Type B pancreatic cell (in vitro differentiated cells): Measurements from ENCODE around the gene RXFP1. TPM values are rescaled to one million over a fixed set of nuclear protein-coding genes. Genes with fewer than 3 reads are reported as not detected.

Experiments
- DNase-seq: peaks from one replicate; pipeline ENCODE4 v3.0.0; 2021; ENCODE audit warnings: mixed read lengths; ENCODE audit not compliant: unreplicated experiment; ENCODE audit errors: extremely low spot score
- H3K27ac Mint-ChIP-seq: 2 replicates; pipeline ENCODE4 v1.8.0; 2021; ENCODE audit warnings: mild to moderate bottlenecking, mixed read lengths
- H3K27me3 Mint-ChIP-seq: 2 replicates; pipeline ENCODE4 v1.8.0; 2021; ENCODE audit warnings: mixed read lengths
- H3K36me3 Mint-ChIP-seq: 2 replicates; pipeline ENCODE4 v1.8.0; 2021; ENCODE audit warnings: mixed read lengths
- H3K4me1 Mint-ChIP-seq: one replicate; pipeline ENCODE4 v1.8.0; 2021; ENCODE audit warnings: mixed read lengths; ENCODE audit not compliant: unreplicated experiment
- H3K4me3 Mint-ChIP-seq: 2 replicates; pipeline ENCODE4 v1.8.0; 2021; ENCODE audit warnings: mild to moderate bottlenecking, mixed read lengths
- H3K9me3 Mint-ChIP-seq: 2 replicates; pipeline ENCODE4 v1.8.0; 2021; ENCODE audit warnings: mixed read lengths
- total RNA-seq: library from RNA; stranded (reverse); gene quantifications from 2 replicates; pipeline ENCODE4 v1.2.1, GENCODE V29; 2021; ENCODE audit warnings: low replicate concordance
- TF ChIP-seq, protein P1 (sequence below): fragments of 200-600 bp; sonication (generic); conservative IDR thresholded peaks from 2 replicates; pipeline ENCODE4 v1.5.0; 2021; ENCODE audit warnings: antibody characterized with exemption, mild to moderate bottlenecking

RXFP1 gene
- total RNA-seq, 1 donor from 2014 or later, result 0.07 TPM

DNA sequence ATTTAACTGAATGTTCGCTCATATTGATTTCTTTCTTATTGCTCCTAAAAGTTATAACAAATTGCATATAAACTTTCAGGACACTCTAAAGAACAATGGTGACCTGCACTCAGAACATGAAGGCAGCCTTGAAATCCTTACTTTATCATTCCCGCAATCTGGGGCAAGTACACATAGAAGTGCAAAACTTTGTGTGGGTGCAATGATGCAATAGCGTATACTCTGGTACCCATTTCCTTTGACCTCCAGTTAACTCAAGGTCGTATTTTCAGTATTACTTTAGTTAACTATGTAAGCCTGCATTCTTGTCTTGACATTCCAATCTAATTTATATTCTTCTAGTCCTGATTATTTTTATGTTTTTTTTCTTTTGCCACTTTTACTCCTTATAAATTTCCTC lies 85.3 kb downstream of the RXFP1 start:
- TF ChIP-seq, protein P1, sequence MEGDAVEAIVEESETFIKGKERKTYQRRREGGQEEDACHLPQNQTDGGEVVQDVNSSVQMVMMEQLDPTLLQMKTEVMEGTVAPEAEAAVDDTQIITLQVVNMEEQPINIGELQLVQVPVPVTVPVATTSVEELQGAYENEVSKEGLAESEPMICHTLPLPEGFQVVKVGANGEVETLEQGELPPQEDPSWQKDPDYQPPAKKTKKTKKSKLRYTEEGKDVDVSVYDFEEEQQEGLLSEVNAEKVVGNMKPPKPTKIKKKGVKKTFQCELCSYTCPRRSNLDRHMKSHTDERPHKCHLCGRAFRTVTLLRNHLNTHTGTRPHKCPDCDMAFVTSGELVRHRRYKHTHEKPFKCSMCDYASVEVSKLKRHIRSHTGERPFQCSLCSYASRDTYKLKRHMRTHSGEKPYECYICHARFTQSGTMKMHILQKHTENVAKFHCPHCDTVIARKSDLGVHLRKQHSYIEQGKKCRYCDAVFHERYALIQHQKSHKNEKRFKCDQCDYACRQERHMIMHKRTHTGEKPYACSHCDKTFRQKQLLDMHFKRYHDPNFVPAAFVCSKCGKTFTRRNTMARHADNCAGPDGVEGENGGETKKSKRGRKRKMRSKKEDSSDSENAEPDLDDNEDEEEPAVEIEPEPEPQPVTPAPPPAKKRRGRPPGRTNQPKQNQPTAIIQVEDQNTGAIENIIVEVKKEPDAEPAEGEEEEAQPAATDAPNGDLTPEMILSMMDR, result no peak
- H3K27me3 Mint-ChIP-seq, result no peaks in the 10 kb centered on the region
- no peaks in the 10 kb centered on the region for H3K4me1 Mint-ChIP-seq
- H3K4me3 Mint-ChIP-seq, result no peak overlapping the region
- H3K36me3 Mint-ChIP-seq, result no peaks in the 10 kb centered on the region
- DNase-seq, result no peak
- H3K27ac Mint-ChIP-seq, result no peak overlapping the region
- H3K9me3 Mint-ChIP-seq, result no peaks in the 10 kb centered on the region

- no peak overlapping the region for H3K4me3 Mint-ChIP-seq
- no peaks in the 10 kb centered on the region for H3K36me3 Mint-ChIP-seq
- H3K27ac Mint-ChIP-seq, result no peak overlapping the region
- H3K27me3 Mint-ChIP-seq, result no peaks in the 10 kb centered on the region
- no peaks in the 10 kb centered on the region for H3K9me3 Mint-ChIP-seq
- DNase-seq, result no peak
- TF ChIP-seq, protein P1, result no peak
- H3K4me1 Mint-ChIP-seq, result no peaks in the 10 kb centered on the region
These were observed 87.4 kb downstream of the RXFP1 start for GRCh38 chr4:158609116-158609515.

- H3K36me3 Mint-ChIP-seq, result no peaks in the 10 kb centered on the region
- no peak for DNase-seq
- H3K27me3 Mint-ChIP-seq, result no peaks in the 10 kb centered on the region
- TF ChIP-seq, protein P1, result no peak
- H3K9me3 Mint-ChIP-seq, result no peaks in the 10 kb centered on the region
- H3K27ac Mint-ChIP-seq, result no peak overlapping the region
- H3K4me3 Mint-ChIP-seq, result no peak overlapping the region
- H3K4me1 Mint-ChIP-seq, result no peaks in the 10 kb centered on the region
These were observed 89.1 kb downstream of the RXFP1 start for GRCh38 chr4:158610790-158611189.

DNA sequence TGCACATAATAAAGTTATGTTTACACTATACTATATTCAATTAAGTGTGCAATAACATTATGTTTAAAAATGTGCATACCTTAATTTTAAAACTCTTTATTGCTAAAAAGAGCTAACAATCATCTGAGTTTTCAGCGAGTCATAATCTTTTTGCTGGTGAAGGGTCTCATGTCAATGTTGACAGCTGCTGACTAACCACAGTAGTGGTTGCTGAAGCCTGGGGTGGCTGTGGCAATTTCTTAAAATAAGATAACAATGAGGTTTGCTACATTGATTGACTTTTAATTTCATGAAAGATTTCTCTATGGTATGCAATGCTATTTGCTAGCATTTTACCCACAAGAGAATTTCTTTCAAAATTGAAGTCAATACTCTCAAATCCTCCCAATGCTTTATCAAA lies 91.4 kb downstream of the RXFP1 start:
- H3K27ac Mint-ChIP-seq, result no peak overlapping the region

GRCh38 chr4:158617956-158618355 lies 96.3 kb downstream of the RXFP1 start:
- no peak for DNase-seq
- Mint-ChIP-seq H3K9me3 (no peaks in the 10 kb centered on the region), H3K36me3 (no peaks in the 10 kb centered on the region), H3K4me3 (no peak overlapping the region), H3K4me1 (no peaks in the 10 kb centered on the region), H3K27me3 (no peaks in the 10 kb centered on the region), H3K27ac (no peak overlapping the region)
- TF ChIP-seq, protein P1, result no peak

More for the DNA sequence above, 91.4 kb downstream of the RXFP1 start:
- Mint-ChIP-seq H3K4me3 (no peak overlapping the region), H3K9me3 (no peaks in the 10 kb centered on the region), H3K4me1 (no peaks in the 10 kb centered on the region), H3K27me3 (no peaks in the 10 kb centered on the region), H3K36me3 (no peaks in the 10 kb centered on the region)
- no peak for DNase-seq
- TF ChIP-seq, protein P1, result no peak

- TF ChIP-seq, protein P1, result no peak
- H3K4me3 Mint-ChIP-seq, result no peak overlapping the region
- no peak overlapping the region for H3K27ac Mint-ChIP-seq
- H3K36me3 Mint-ChIP-seq, result no peaks in the 10 kb centered on the region
- H3K4me1 Mint-ChIP-seq, result no peaks in the 10 kb centered on the region
- H3K9me3 Mint-ChIP-seq, result no peaks in the 10 kb centered on the region
- DNase-seq, result no peak
- H3K27me3 Mint-ChIP-seq, result peaks cover 7% of the 10 kb centered on the region
These were observed 100.0 kb downstream of the RXFP1 start for GRCh38 chr4:158621729-158622128.
